Stimulated activated CD8-positive, alpha-beta memory T cell treated with anti-CD3 and anti-CD28 coated beads, Interleukin-4, amount 100 ng/mL, for 24 hours (primary cell): ENCODE results near the gene ST7.

Source experiments
- DNase-seq: peaks from one replicate; pipeline ENCODE4 v3.0.0-alpha.2; 2020; ENCODE audit warnings: low read depth

Gene ST7

GRCh38 chr7:116978006-116978405 lies 24.7 kb downstream of the ST7 start:
- DNase-seq, result no peak

DNA sequence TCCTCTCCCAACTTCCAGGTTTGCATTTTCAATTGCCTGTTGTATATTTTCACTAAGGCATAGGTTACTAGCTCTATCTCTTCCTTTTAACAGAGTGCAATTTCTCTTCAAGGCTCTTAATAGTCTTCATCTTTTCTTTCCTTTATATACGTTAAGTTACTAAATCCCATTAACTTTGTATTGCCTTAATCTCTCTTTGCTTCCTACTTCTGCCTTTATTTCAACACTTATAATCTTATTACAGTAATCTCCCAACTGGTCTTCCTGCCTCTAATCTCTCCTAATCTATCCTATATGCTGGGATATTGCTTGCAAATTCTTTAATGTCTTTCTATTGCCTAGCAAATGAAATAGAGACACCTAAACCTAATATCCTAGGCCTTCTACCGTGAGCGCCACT lies 26.1 kb downstream of the ST7 start:
- DNase-seq, result no peak

GRCh38 chr7:116980354-116980753 lies 27.1 kb downstream of the ST7 start:
- no peak for DNase-seq

DNA sequence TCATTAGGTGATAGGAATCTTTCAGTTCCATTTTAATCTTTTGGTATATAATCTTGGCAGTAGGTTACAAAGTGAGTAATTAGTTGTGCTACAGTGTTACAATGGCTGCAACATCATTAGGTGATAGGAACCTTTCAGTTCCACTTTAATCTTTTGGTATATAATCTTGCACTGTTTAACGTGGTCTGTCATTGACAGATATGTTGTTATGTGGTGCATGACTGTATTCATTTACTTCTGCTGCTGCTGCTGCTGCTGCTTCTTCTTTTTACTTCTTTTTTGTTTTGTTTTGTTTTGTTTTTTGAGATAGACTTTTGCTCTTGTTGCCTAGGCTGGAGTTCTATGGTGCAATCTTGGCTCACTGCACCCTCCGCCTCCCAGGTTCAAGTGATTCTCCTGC lies 28.6 kb downstream of the ST7 start:
- DNase-seq, result no peak

GRCh38 chr7:116984511-116984910 lies 31.2 kb downstream of the ST7 start:
- no peak for DNase-seq

DNA sequence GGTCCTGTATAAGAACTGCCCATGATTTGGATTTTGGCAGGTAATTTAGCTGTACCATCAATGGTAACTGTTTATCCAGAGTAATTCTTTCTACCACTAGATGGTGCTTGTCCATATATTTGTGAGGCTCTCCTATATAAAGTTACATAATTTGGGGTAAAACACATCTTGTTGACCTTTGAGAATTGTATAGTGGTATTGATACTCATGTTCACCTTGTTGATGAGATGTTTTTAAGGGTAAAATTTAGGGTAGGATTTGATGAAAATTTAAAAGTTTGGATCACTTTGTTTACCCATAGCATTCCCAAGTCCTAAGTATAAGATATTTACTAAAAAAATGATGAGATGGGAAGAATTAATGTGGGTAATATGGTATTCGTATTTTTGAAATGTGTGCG lies 31.6 kb downstream of the ST7 start:
- DNase-seq, result no peak

DNA sequence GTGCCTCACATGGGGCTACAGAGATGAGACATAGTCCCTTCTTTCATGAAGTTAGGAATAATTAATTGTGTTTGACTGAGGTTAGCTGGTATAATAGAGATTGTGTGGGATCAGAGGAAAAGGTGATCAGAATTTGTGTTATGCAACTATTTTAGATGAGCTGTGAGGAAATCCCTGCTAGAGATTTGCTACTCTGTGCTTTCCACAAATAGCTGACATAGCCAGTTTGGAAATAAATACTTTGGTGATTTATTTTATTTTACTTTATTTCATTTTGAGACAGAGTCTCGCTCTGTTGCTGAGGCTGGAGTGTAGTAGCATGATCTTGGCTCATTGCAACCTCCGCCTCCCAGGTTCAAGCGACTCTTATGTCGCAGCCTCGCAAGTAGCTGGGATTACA lies 32.3 kb downstream of the ST7 start:
- no peak for DNase-seq

DNA sequence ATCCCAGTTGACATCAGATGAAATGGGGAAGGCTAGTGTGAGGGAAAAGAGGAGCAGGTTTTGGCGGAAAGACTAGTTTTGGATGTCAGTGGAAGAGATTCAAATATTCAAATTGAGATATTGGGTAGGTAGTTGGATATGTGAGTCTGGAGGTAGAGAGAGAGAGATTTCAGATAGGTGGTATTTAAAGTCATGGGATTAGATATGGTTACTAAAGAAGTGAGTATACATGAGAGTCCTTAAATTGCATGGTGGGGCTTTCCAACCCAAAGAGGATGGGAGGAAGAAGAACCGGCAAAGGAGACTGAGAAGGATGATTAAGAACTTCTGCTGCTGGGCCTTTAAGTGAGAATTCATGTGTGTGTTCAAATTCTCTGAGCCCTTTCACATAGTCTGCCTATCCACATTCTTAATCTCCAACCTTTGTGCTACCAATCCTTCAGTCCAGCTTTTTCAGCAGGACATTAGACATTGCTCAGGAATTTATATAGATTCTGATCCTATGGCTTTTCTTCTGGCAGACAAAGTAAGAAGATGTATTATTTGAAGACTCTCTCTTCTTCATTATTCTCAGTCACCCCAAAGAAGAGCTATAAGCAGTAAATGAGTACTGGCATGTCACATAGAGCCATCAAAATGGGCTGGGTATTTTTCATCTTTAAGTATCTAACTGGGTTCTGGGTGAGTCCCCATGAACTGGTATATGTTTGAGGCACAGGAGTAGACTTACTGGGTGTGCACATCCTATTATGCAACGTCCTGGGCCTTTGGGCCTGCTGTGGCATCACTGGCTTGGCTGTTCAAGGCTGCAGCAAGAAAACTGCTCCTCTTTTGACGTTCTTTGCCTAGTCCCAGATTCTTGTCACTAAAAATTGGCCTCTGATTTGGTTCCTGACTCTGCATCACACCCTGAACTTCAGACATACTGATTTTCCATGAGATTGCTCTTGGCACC lies 33.6 kb downstream of the ST7 start:
- no peak for DNase-seq

GRCh38 chr7:116988363-116988989 lies 35.2 kb downstream of the ST7 start:
- no peak for DNase-seq

GRCh38 chr7:116990056-116990455 lies 36.8 kb downstream of the ST7 start:
- no peak for DNase-seq

GRCh38 chr7:116991233-116991632 lies 37.9 kb downstream of the ST7 start:
- no peak for DNase-seq

DNA sequence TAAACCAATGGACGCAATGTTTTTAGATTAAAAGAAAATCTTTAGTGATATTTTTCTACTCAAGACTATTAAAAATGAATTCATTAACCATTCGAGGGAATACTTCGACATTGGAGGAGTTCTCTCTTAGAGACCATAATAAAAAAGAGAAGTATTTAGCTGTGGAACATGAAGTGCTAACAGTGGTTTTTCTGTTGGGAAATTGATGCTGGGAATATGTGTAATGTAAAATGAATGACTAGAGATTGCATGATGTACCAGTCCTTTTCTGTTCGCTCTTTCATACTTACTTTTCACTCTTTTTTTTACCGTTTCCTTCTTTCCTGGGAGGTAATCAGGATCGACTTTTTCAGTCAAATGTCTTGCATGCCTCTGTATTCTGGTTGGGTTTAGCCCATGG lies 41.3 kb downstream of the ST7 start:
- DNase-seq, result no peak

DNA sequence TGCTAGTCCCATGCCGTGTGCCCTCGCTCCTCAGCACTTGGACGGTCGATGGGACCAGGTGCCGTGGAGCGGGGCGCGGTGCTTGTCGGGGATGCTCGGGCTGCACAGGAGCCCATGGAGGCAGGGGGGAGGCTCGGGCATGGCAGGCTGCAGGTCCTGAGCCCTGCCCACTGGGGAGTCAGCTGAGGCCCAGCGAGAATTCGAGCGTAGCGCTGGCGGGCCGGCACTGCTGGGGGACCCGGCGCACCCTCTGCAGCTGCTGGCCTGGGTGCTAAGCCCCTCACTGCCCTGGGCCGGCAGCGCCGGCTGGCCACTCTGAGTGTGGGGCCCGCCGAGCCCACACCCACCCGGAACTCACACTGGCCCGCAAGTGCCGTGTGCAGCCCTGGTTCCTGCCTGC lies 44.7 kb downstream of the ST7 start:
- no peak for DNase-seq

DNA sequence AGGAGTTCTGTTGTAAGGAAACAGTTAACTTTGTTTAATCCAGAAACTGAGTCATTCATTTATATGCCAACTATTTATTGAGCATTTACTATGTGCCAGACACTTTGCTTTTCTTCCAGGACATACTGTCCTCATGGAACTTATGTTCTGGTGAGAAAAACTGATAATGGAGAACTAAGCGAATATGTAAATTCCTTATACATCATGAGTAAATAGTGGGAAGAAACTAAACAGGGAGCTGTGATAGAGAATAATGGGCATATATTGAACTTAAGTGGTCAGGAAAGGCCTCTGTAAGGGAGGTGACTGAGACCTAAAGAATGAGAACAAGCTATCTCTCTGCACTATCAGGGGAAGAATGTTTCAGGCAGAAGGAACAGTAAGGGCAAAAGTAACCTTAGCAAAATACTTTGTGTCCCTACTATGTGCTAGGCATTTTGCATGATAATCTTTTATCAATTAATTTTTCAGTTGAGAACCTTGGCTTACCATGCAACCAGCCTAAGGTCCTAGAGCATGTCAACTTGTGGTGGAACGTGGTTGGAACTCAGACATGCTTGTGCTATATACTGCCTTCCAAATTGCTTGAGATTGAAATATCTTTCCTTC lies 45.4 kb downstream of the ST7 start:
- DNase-seq, result no peak

GRCh38 chr7:116999311-116999710 lies 46.0 kb downstream of the ST7 start:
- no peak for DNase-seq

- no peak for DNase-seq
These were observed 48.0 kb downstream of the ST7 start for GRCh38 chr7:117001283-117001682.

DNA sequence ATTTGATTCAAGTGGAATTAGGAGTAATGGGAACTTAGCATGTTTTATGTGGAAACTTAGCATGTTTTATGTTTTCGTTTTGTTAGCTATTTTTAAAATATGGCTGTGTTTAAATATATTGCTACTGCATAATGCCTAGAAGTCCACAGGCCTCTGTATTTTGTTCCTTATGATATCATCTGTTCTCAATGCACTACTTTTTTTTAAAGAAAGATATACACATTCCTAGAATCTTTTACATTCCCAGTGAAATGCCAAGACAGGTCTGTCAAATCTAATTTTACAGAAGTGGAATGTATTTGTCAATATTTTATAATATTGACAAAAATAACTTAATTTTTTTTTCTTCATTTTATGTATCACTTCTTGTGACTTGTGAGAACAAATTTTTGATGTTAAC lies 51.6 kb downstream of the ST7 start:
- DNase-seq, result no peak

DNA sequence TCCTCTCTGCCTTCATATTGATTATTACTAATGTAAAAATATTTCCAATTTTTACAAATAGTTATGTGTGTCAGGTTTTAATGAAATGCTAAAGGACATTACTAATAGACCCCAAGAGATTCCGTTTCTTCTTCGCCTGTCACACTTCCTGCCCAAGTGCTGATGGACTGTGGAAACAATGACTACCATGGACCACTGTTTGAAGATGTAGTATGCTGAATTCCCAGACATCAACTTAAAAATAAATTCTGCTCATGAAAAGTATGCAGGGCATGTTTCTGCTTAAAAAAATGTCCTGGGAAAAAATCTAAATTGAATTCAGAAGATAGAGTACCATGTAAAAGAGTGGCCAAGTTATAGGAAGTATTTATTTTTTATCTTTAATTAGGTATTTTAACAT lies 52.1 kb downstream of the ST7 start:
- DNase-seq, result no peak

DNA sequence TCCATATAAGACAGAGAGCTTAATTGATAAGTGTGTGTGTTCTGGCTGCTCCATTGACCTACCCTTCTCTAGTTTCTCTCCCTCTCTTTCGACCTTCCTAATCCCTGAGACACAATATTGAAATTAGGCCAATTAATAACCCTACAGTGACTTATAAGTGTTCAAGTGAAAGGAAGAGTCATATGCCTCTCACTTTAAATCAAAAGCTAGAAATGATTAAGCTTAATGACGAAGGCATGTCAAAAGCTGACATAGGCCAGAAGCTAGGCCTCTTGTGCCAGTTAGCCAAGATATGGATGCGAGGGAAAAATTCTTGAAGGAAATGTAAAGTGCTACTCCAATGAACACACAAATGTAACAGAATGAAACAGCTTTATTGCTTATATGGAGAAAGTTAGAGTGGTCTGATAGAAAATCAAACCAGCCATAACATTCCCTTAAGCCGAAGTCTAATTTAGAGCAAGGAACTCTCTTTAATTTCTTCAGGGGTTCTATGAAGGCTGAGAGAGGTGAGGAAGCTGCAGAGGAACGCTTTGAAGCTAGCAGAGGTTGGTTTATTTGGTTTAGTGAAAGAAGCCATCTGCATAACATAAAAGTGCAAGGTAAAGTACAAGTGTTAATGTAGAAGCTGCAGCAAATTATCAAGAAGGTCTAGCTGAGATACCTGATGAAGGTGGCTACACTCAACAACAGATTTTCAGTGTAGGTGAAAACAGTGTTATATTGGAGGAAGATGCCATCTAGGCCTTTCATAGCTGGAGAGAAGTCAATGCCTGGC lies 53.8 kb downstream of the ST7 start:
- DNase-seq, result no peak

DNA sequence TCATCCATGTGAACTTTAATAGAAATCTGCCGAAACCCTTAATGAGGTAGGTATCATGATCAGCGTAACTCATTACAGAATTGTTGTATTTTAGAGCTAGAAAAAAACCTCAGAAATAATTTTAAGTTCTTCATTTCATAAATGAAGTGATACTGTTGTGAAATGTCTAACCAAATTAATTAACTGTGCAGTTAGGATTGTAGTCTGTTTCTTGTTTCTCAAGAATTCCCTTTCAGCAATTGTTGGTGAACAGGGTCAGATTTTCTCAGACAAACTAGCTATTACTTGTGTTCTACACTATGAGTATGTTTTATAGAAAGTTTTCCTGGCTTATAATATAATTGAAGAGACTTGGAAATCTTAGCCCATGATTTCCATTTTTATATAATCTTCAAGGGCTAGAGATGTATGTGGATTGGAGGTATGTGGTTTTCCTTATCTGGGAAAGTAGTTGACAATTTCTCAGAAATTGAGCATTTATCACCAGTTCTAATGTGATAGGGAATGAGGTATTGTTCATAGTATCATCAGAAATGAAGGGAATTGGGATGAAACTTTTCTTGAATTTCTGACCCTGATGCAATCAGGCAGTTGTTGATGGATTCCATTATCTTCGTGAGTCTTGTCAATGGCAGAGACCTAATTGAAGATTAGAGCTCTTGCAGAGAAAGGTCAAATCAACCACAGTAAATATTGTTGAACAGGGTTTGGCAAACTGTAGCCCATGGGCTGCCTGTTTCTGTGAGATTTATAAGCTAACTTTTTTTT lies 55.0 kb downstream of the ST7 start:
- DNase-seq, result no peak

- DNase-seq, result no peak
These were observed 55.7 kb downstream of the ST7 start for GRCh38 chr7:117008886-117009531.
